ENCODE results near the gene TLR10. TPM values are rescaled to one million over a fixed set of nuclear protein-coding genes. Genes with fewer than 3 reads are reported as not detected.
A peak's percentile ranks its signal among the peaks of the same experiment; 100 is the strongest.
"Not testable (repeated sequence)": the region's sequence is repeated elsewhere in the genome, so short reads cannot be mapped to it uniquely, and the experiment has no call there.

TLR10 gene
- not detected in 2 replicates for total RNA-seq (2014; rRNA removed; shearing (Covaris generic))

GRCh38 chr4:38782452-38783108, at the start of gene TLR10:
TSS of gene TLR10 (minus strand) at chr4:38782990. CDS start at chr4:38775590, 7,400 bp downstream.
- DNase-seq (ENCODE audit: low spot score), result peak; percentile 67

GRCh38 chr4:38832206-38832605, 49.4 kb upstream of the TLR10 start:
- DNase-seq (ENCODE audit: low spot score), result no peak

GRCh38 chr4:38831653-38832052, 48.9 kb upstream of the TLR10 start:
- no peak for DNase-seq (ENCODE audit: low spot score)

- DNase-seq (ENCODE audit: low spot score), result no peak
These were observed 46.4 kb upstream of the TLR10 start for GRCh38 chr4:38829237-38829636.

- no peak for DNase-seq (ENCODE audit: low spot score)
These were observed 41.0 kb upstream of the TLR10 start for GRCh38 chr4:38823766-38824165.

- DNase-seq (ENCODE audit: low spot score), result no peak
These were observed 40.0 kb upstream of the TLR10 start for GRCh38 chr4:38822748-38823303.

- no peak for DNase-seq (ENCODE audit: low spot score)
These were observed 38.9 kb upstream of the TLR10 start for GRCh38 chr4:38821739-38822138.

GRCh38 chr4:38820329-38821061, 37.7 kb upstream of the TLR10 start:
- DNase-seq (ENCODE audit: low spot score), result no peak

- DNase-seq (ENCODE audit: low spot score), result no peak
These were observed 36.8 kb upstream of the TLR10 start for GRCh38 chr4:38819569-38819968.

GRCh38 chr4:38818441-38818976, 35.7 kb upstream of the TLR10 start:
- no peak for DNase-seq (ENCODE audit: low spot score)

- DNase-seq (ENCODE audit: low spot score), result no peak
These were observed 33.3 kb upstream of the TLR10 start for GRCh38 chr4:38815885-38816782.

- no peak for DNase-seq (ENCODE audit: low spot score)
These were observed 31.6 kb upstream of the TLR10 start for GRCh38 chr4:38814386-38814785.

GRCh38 chr4:38811297-38811696, 28.5 kb upstream of the TLR10 start:
- DNase-seq (ENCODE audit: low spot score), result no peak

GRCh38 chr4:38807462-38807861, 24.7 kb upstream of the TLR10 start:
- DNase-seq (ENCODE audit: low spot score), result not testable (repeated sequence)

GRCh38 chr4:38806251-38806650, 23.5 kb upstream of the TLR10 start:
- not testable (repeated sequence) for DNase-seq (ENCODE audit: low spot score)

- no peak for DNase-seq (ENCODE audit: low spot score)
These were observed 22.8 kb upstream of the TLR10 start for GRCh38 chr4:38805530-38806145.

- peak; percentile 62 for DNase-seq (ENCODE audit: low spot score)
These were observed 22.0 kb upstream of the TLR10 start, which contains the start of gene TLR1 for GRCh38 chr4:38804654-38805295. TSS of gene TLR1 (minus strand) at chr4:38804791. CDS start at chr4:38798831, 5,960 bp downstream.

GRCh38 chr4:38803833-38804653, 21.3 kb upstream of the TLR10 start:
- no peak for DNase-seq (ENCODE audit: low spot score)

GRCh38 chr4:38802561-38803355, 20.0 kb upstream of the TLR10 start:
- no peak for DNase-seq (ENCODE audit: low spot score)

All from HT-29 (cell line).